Adipocyte (in vitro differentiated cells): Measurements from ENCODE around the gene FAM53A.
"Not testable (repeated sequence)": the region's sequence is repeated elsewhere in the genome, so short reads cannot be mapped to it uniquely, and the experiment has no call there.

Experiments
- DNase-seq: peaks from one replicate; pipeline ENCODE4 v3.0.0-alpha.2; 2015; ENCODE audit warnings: low read depth
- H3K27me3 ChIP-seq: replicated peaks from 2 replicates; pipeline ENCODE4 v1.7.0; 2013; ENCODE audit warnings: mild to moderate bottlenecking, low read length, moderate library complexity; ENCODE audit not compliant: control insufficient read depth, insufficient read depth
- H3K36me3 ChIP-seq: 2 replicates; pipeline ENCODE4 v1.7.0; 2013; ENCODE audit warnings: low read length, mild to moderate bottlenecking, moderate library complexity; ENCODE audit not compliant: control insufficient read depth, insufficient read depth, severe bottlenecking
- H3K4me1 ChIP-seq: 2 replicates; pipeline ENCODE4 v1.7.0; 2013; ENCODE audit warnings: mild to moderate bottlenecking, low read length, moderate library complexity; ENCODE audit not compliant: control insufficient read depth, insufficient read depth
- H3K4me3 ChIP-seq: 2 replicates; pipeline ENCODE4 v1.7.0; 2013; ENCODE audit warnings: mild to moderate bottlenecking, low read length, moderate library complexity
- H3K9ac ChIP-seq: 2 replicates; pipeline ENCODE4 v1.7.0; 2013; ENCODE audit warnings: mild to moderate bottlenecking, low read length, moderate library complexity
- H3K9me3 ChIP-seq: 2 replicates; pipeline ENCODE4 v1.7.0; 2013; ENCODE audit warnings: mild to moderate bottlenecking, low read length, moderate library complexity; ENCODE audit not compliant: control insufficient read depth

Gene FAM53A

DNA sequence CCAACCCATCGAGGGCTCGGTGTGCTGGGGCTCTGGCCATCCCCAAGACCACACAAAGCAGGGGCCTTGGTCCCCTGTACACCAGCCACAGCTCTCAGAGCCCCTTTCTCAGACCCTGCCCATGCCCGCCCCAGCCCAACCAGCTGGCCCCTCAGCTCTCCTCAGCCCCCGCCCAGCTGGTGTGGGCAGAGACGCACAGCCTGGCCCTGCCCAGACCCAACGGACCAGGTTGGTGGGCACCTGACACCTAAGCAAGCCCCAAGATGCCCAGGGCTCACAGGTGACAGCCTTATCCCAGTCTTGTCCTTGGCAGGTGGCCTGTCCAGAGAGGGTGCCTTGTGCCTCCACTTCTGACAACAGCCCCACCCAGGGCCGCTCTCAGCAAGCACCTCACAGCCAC, 42.4 kb downstream of the FAM53A start:
- no peaks in the 10 kb centered on the region for H3K9me3 ChIP-seq
- H3K36me3 ChIP-seq: no peaks in the 10 kb centered on the region
- H3K4me3 ChIP-seq: no peak overlapping the region
- H3K27me3 ChIP-seq: no peaks in the 10 kb centered on the region
- DNase-seq: no peak
- H3K4me1 ChIP-seq: peaks cover 14% of the 10 kb centered on the region
- H3K9ac ChIP-seq: no peak overlapping the region

DNA sequence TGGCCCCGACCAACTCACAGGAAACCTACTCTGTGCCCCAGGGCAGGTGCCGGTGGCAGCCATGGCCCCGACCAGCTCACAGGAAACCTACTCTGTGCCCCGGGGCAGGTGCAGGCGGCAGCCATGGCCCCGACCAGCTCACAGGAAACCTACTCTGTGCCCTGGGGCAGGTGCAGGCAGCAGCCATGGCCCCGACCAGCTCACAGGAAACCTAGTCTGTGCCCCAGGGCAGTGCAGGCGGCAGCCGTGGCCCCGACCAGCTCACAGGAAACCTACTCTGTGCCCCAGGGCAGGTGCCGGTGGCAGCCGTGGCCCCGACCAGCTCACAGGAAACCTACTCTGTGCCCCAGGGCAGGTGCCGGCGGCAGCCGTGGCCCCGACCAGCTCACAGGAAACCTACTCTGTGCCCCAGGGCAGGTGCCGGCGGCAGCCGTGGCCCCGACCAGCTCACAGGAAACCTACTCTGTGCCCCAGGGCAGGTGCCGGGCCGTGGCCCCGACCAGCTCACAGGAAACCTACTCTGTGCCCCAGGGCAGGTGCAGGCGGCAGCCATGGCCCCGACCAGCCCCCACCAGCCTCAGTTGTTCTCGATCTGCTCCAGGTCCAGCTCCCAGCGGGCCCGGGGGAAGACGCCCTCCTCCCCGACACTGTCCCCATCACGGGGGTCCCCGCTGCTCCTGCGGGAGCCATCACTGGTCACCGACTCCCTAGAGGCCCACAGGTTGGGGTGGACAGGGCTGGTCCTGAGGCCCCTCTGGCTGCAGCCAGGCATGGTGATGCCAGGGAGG, 43.2 kb downstream of the FAM53A start:
- peaks cover 14% of the 10 kb centered on the region for H3K4me1 ChIP-seq
- H3K4me3 ChIP-seq, H3K27me3 ChIP-seq, H3K9me3 ChIP-seq, DNase-seq, H3K36me3 ChIP-seq, H3K9ac ChIP-seq: not testable (repeated sequence)

DNA sequence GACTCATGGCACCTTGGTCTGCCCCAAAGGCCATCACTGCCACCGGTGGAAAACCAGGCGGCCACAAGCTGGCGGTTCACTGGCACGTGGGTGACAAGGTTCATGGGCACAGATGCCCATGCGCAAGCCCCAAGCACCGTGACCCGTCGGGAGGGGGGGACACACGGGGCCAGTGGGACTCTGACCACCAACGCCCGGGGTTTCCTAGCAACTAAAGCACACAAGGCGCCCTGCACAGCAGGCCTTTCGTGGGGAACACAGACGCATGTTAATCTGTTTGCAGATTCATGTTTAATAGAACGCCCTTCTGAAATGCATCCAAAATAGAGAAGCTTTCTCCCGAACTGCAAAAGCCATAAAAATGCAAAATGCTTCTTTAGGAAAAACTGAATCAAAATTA, 43.9 kb downstream of the FAM53A start:
- Histone ChIP-seq H3K4me3 (no peak overlapping the region), H3K36me3 (no peaks in the 10 kb centered on the region), H3K27me3 (peaks cover 3% of the 10 kb centered on the region), H3K4me1 (peaks cover 10% of the 10 kb centered on the region), H3K9me3 (peaks cover under 1% of the 10 kb centered on the region), H3K9ac (no peak overlapping the region)
- no peak for DNase-seq

DNA sequence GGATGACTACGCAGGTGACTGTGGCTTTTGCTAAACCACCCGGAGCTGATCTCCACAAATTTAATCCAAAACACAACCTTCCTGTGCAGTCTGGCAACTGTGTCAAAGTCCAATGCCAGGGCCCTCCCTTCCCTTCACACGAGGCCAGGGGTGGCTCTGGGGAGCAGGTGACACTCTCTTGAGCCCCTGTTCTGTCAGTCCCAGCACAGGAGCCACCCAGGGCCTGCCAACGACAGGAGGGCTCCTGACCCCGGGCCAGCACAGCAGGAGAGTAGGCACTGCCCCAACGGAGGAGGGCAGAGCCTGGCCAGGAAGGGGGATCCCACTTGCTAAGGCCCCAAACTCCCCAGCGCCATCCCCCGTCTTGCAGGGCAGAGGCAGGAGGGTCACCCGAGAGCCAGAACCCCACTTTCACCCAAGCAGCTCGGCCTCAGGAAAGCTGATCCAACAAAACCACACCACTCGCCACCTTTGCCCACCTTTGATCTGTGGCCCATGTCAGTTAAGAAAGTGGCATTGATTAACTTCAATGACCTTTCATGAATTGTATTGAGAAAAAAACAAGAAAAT, 44.7 kb downstream of the FAM53A start:
- H3K27me3 ChIP-seq: peaks cover 4% of the 10 kb centered on the region
- H3K4me1 ChIP-seq: peaks cover 2% of the 10 kb centered on the region
- no peak overlapping the region for H3K9ac ChIP-seq
- DNase-seq: no peak
- peaks cover 6% of the 10 kb centered on the region for H3K9me3 ChIP-seq
- H3K36me3 ChIP-seq: no peaks in the 10 kb centered on the region
- H3K4me3 ChIP-seq: no peak overlapping the region

DNA sequence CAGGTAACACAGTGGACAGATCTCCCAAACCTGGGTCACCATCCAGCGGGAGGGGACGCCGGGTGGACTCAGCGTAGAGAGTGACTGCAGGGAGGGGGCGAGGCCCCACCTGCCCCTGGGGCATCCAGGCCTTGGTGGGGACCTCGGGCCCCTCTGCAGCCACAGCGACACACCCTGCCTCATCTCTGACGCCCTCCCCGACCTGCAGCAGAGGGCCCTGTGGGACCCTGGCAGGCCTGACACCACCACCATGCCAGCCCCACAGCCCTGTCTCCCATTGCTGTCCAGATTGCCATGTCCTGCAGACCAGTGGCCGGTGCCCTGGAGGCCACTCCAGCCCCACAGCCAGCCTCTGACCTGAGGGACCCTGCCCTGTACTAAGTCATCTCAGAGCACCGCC, 45.2 kb downstream of the FAM53A start:
- H3K27me3 ChIP-seq: peaks cover 8% of the 10 kb centered on the region

DNA sequence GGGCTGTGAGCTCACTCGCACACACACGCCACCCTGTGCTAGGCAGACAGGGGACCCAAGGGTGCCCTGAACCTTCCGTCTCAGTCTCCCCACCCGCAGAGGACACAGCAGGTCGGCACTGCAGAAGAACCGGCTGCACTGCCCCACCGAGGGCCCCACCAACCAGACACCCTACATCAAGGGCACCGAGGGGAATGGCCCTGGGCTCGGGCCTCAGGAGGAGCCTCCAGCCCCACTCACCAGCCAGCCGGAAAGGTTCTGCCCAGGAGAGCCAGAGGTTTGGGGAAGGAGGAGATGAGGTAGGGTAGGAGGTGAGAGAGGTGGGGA, 45.9 kb downstream of the FAM53A start:
- peaks cover 6% of the 10 kb centered on the region for H3K9me3 ChIP-seq
- peaks cover 12% of the 10 kb centered on the region for H3K27me3 ChIP-seq
- no peak for DNase-seq
- no peaks in the 10 kb centered on the region for H3K4me1 ChIP-seq
- H3K9ac ChIP-seq: no peak overlapping the region
- H3K4me3 ChIP-seq: no peak overlapping the region
- no peaks in the 10 kb centered on the region for H3K36me3 ChIP-seq

More for the DNA sequence above, 45.2 kb downstream of the FAM53A start:
- H3K4me1 ChIP-seq: no peaks in the 10 kb centered on the region
- peaks cover 6% of the 10 kb centered on the region for H3K9me3 ChIP-seq
- no peaks in the 10 kb centered on the region for H3K36me3 ChIP-seq
- H3K9ac ChIP-seq: no peak overlapping the region
- H3K4me3 ChIP-seq: no peak overlapping the region
- no peak for DNase-seq

DNA sequence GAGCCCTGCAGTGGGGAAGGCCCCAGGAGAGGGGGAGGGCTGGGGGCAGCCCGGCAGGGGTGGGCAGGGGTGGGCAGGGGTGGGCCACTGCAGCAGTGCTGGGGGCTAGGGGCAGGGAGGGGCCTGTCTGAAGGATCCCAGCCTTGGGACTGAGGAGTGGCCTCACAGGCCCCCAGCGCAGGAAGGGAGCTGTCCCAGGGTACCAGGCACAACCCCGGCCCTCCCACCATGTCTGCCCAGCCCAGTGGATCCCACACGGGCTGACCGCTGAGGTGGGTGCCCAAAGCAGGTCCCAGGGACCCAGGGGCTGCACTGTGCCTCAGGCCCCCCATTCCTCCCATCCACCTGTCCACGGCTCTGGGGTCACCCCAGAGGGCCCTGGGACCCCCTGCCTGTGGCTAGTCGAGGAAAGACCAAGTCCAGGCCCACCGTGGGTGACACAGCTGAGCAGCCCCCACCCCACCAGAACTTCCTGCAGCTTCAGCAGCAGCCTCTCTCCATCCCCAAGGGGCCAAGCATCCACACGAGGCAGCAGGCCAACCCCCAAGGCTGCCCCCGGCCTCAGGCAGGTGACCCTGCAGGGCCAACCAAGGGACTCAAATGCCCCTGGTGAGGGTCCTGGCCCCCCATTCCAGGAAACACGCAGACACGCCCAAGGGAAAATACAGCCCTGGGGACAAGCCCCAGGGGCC, 46.4 kb downstream of the FAM53A start:
- no peaks in the 10 kb centered on the region for H3K4me1 ChIP-seq
- H3K27me3 ChIP-seq: peaks cover 12% of the 10 kb centered on the region
- H3K9ac ChIP-seq: no peak overlapping the region
- DNase-seq: no peak
- peaks cover 6% of the 10 kb centered on the region for H3K9me3 ChIP-seq
- H3K36me3 ChIP-seq: no peaks in the 10 kb centered on the region
- H3K4me3 ChIP-seq: no peak overlapping the region

DNA sequence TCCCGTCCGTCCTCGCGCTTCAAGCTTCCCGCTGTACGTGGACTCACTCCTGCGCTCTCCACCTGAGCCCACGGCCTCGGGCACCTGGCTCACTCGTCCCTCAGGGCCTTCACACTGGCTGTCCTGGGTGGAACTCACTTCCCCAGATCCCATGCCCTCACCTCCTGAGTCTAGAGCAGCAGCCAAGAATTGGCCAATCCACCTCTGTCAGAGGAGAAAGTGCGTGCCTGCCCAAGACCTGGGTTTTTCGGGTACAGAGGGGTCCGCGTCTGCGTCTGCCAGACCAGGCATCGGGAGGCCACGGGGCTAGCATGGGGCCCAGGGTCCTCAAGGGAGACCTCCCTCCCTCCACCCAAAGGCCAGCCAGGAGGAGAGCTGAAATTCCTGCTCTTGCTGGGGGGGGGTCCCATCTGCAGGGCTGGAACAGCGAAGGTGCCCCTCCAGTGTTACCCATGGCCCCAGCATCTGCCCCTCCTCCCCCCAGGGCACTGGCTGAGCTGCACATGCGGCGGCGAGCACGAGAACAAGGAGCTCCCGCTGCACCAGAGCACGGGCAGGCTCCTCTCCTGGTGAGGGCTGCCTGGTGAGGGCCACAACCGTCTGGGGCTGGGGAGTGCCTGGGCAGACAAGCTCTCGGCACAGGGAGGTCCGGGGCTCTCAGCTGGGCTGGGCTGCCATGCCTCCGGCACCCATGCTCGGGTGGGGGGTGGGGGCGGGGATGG, 47.5 kb downstream of the FAM53A start:
- no peak overlapping the region for H3K4me3 ChIP-seq
- no peak for DNase-seq
- H3K27me3 ChIP-seq: peaks cover 12% of the 10 kb centered on the region
- H3K4me1 ChIP-seq: no peaks in the 10 kb centered on the region
- no peaks in the 10 kb centered on the region for H3K36me3 ChIP-seq
- H3K9ac ChIP-seq: no peak overlapping the region
- H3K9me3 ChIP-seq: peaks cover 6% of the 10 kb centered on the region

DNA sequence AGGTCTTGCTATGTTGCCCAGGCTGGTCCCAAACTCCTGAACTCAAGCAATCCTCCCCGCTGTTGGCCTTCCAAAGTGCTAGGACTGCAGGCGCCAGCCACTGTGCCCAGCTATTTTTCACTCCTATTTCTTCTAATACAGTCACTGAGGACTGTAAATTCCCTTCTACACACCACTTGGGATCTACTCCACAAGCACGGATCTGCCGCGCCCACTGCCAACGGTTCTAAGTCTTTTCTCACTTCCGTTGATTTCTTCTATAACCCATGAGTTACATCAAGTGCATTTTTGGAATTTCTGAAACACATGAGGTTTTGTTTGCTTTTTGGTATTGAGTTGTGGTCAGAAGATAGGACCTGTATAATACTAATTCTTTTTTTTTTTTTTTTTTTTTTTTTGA, 48.6 kb downstream of the FAM53A start:
- Histone ChIP-seq H3K4me1 (no peaks in the 10 kb centered on the region), H3K9ac (no peak overlapping the region), H3K36me3 (no peaks in the 10 kb centered on the region), H3K27me3 (peaks cover 12% of the 10 kb centered on the region), H3K9me3 (peaks cover 6% of the 10 kb centered on the region), H3K4me3 (no peak overlapping the region)
- DNase-seq: no peak

DNA sequence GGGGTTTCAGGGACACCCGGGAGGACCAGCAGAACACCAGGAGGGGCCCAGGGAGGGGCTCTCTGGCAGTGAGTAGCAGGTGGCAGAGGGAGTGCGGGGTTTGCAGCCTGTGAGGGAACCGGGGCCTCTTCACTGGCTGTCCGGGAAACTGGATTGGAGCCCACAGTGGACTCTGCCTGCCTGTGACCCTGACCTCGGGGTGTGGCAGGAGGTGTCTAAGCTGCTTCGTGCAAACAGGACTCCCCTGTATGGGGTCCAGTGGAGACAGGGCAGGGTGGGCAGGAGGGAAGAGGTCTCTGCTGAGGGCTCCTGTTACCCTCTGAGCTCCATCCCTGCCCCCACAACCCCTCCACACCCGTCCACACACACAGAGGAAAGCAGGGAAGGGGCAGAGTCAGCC, 50.1 kb downstream of the FAM53A start:
- no peak for DNase-seq
- Histone ChIP-seq H3K27me3 (peaks cover 12% of the 10 kb centered on the region), H3K9ac (no peak overlapping the region), H3K9me3 (peaks cover 6% of the 10 kb centered on the region), H3K4me1 (no peaks in the 10 kb centered on the region), H3K36me3 (no peaks in the 10 kb centered on the region), H3K4me3 (no peak overlapping the region)
